ENCODE measurements around the gene TMEM59L. TPM values are rescaled to one million over a fixed set of nuclear protein-coding genes. Genes with fewer than 3 reads are reported as not detected.

Gene TMEM59L
- total and polyA plus RNA-seq, 4 donors: 0.08 to 0.15 (median 0.08) TPM; not detected in 1

DNA sequence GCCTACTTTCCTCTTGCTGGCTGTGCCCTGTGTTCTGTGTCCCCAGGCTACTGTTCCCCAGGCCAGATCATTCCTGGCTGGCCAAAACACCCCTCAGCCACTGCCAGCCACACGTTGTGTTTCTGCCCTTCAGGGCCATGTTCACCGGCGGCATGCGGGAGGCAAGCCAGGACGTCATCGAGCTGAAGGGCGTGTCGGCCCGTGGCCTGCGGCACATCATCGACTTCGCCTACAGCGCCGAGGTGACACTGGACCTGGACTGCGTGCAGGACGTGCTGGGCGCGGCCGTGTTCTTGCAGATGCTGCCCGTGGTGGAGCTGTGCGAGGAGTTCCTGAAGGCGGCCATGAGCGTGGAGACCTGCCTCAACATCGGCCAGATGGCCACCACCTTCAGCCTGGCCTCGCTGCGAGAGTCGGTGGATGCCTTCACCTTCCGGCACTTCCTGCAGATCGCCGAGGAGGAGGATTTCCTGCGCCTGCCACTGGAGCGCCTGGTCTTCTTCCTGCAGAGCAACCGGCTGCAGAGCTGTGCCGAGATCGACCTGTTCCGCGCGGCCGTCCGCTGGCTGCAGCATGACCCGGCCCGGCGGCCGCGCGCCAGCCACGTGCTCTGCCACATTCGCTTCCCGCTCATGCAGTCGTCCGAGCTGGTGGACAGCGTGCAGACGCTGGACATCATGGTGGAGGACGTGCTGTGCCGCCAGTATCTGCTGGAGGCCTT lies 55.0 kb downstream of the TMEM59L start:
- 98% methylated on average over 55 of the region's 55 CpGs for WGBS
- no peak for TF ChIP-seq EGR1 (IDR thresholded peaks at IDR 0.05; ENCODE audit: low read depth in 2 of 2)
- TF ChIP-seq CTCF (IDR thresholded peaks at IDR 0.05; ENCODE audit: low read depth, low read length, missing input control): no peak
- TF ChIP-seq FOXA2 (IDR thresholded peaks at IDR 0.05): no peak
- no peak for TF ChIP-seq TAF1 (conservative IDR thresholded peaks at IDR 0.05)
- TF ChIP-seq JUND (IDR thresholded peaks at IDR 0.05): no peak
- TF ChIP-seq MAX (IDR thresholded peaks at IDR 0.05): no peak
- TF ChIP-seq, protein P1, sequence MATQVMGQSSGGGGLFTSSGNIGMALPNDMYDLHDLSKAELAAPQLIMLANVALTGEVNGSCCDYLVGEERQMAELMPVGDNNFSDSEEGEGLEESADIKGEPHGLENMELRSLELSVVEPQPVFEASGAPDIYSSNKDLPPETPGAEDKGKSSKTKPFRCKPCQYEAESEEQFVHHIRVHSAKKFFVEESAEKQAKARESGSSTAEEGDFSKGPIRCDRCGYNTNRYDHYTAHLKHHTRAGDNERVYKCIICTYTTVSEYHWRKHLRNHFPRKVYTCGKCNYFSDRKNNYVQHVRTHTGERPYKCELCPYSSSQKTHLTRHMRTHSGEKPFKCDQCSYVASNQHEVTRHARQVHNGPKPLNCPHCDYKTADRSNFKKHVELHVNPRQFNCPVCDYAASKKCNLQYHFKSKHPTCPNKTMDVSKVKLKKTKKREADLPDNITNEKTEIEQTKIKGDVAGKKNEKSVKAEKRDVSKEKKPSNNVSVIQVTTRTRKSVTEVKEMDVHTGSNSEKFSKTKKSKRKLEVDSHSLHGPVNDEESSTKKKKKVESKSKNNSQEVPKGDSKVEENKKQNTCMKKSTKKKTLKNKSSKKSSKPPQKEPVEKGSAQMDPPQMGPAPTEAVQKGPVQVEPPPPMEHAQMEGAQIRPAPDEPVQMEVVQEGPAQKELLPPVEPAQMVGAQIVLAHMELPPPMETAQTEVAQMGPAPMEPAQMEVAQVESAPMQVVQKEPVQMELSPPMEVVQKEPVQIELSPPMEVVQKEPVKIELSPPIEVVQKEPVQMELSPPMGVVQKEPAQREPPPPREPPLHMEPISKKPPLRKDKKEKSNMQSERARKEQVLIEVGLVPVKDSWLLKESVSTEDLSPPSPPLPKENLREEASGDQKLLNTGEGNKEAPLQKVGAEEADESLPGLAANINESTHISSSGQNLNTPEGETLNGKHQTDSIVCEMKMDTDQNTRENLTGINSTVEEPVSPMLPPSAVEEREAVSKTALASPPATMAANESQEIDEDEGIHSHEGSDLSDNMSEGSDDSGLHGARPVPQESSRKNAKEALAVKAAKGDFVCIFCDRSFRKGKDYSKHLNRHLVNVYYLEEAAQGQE (IDR thresholded peaks at IDR 0.05): no peak
- no peak for TF ChIP-seq SP1 (IDR thresholded peaks at IDR 0.05)
- TF ChIP-seq GABPA (IDR thresholded peaks at IDR 0.05 in 1 of 2, conservative IDR thresholded peaks at IDR 0.05 in 1 of 2): no peak
- peaks cover 0 to 23% (median 10%) of the 10 kb centered on the region in 4 donors for H3K36me3 ChIP-seq (ENCODE audit: control insufficient read depth in 4 of 4, insufficient read depth in 3 of 4, low read depth in 1 of 4, low read length in 3 of 4)
- no peaks in the 10 kb centered on the region for H3K9me3 ChIP-seq (ENCODE audit: control insufficient read depth in 4 of 4, low read length in 3 of 4)
- no peaks in the 10 kb centered on the region for H3K27me3 ChIP-seq (ENCODE audit: control insufficient read depth in 4 of 4, insufficient read depth in 4 of 4, low read length in 3 of 4)
- no peak overlapping the region for H3K9ac ChIP-seq (ENCODE audit: low read depth in 1 of 2, low read length in 2 of 2)
- no peak overlapping the region for H3K27ac ChIP-seq (ENCODE audit: low read depth in 1 of 2, low read length in 2 of 2)
- H3K4me1 ChIP-seq (ENCODE audit: control insufficient read depth in 4 of 4, insufficient read depth in 4 of 4, low read length in 3 of 4): no peaks in the 10 kb centered on the region
- no peak for DNase-seq (ENCODE audit: low spot score)
- H3K4me3 ChIP-seq (ENCODE audit: low read depth in 1 of 3, low read length in 3 of 3): no peak overlapping the region

DNA sequence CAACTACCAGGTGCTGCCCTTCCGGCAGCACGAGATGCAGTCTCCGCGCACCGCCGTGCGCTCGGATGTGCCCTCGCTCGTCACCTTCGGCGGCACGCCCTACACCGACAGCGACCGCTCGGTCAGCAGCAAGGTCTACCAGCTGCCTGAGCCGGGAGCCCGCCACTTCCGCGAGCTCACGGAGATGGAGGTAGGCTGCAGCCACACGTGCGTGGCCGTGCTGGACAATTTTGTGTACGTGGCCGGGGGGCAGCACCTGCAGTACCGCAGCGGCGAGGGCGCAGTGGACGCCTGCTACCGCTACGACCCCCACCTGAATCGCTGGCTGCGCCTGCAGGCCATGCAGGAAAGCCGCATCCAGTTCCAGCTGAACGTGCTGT lies 55.6 kb downstream of the TMEM59L start:
- Histone ChIP-seq H3K27ac (ENCODE audit: low read depth in 1 of 2, low read length in 2 of 2) (no peak overlapping the region), H3K4me3 (ENCODE audit: low read depth in 1 of 3, low read length in 3 of 3) (no peak overlapping the region), H3K9ac (ENCODE audit: low read depth in 1 of 2, low read length in 2 of 2) (no peak overlapping the region), H3K9me3 (ENCODE audit: control insufficient read depth in 4 of 4, low read length in 3 of 4) (no peaks in the 10 kb centered on the region), H3K4me1 (ENCODE audit: control insufficient read depth in 4 of 4, insufficient read depth in 4 of 4, low read length in 3 of 4) (no peaks in the 10 kb centered on the region), H3K36me3 (ENCODE audit: control insufficient read depth in 4 of 4, insufficient read depth in 3 of 4, low read depth in 1 of 4, low read length in 3 of 4) (peaks cover 0 to 23% (median 10%) of the 10 kb centered on the region in 4 donors), H3K27me3 (ENCODE audit: control insufficient read depth in 4 of 4, insufficient read depth in 4 of 4, low read length in 3 of 4) (no peaks in the 10 kb centered on the region)
- DNase-seq (ENCODE audit: low spot score): no peak
- TF ChIP-seq FOXA1 (IDR thresholded peaks at IDR 0.05) (no peak), MAX (IDR thresholded peaks at IDR 0.05) (no peak)
- WGBS: 98% methylated on average over 38 of the region's 38 CpGs
